A549 (cell line): ENCODE measurements around the gene SLC23A2. TPM values are rescaled to one million over a fixed set of nuclear protein-coding genes. Genes with fewer than 3 reads are reported as not detected.

Source experiments
- ATAC-seq, 2 experiments: fragments of 200-7000 bp in 1 of 2; fragments of >200 bp in 1 of 2; cut with Nextera tagmentation in 1 of 2; cut with Tn5 transposase in 1 of 2; 3 replicates each; pipeline versions ENCODE4 v1.8.0 to v1.9.1; 2018 to 2020; ENCODE audit warnings: mild to moderate bottlenecking in 1 of 2, moderate library complexity in 1 of 2
- CTCF ChIA-PET: fragments of 300-600 bp; sonication (Branson Sonifier 250); formaldehyde crosslinking; extraction: SDS; loops from one replicate; lab custom pipeline; 2021; ENCODE audit warnings: antibody characterized with exemption, inconsistent platforms; lab: Yijun Ruan, JAX
- POLR2A ChIA-PET: fragments of 350-600 bp; formaldehyde crosslinking; extraction: SDS; loops from one replicate; lab custom pipeline; 2021; ENCODE audit warnings: antibody characterized with exemption, inconsistent platforms; lab: Yijun Ruan, JAX
- DNase-seq, 2 experiments: peaks; one replicate each; pipeline versions ENCODE4 v3.0.0 to v3.0.0-alpha.2; 2011 to 2016; ENCODE audit warnings: low read depth in 1 of 2, low spot score in 1 of 2
- FAIRE-seq: peaks from 2 replicates; lab custom pipeline; 2011; peaks lifted over from hg19 to GRCh38; lab: Jason Lieb, UNC
- H3K27ac ChIP-seq, 2 experiments: fragments of >200 bp; sonication (Bioruptor Twin); formaldehyde crosslinking; 3 replicates each; pipeline ENCODE4 v1.5.1; 2016 to 2017
- H3K4me1 ChIP-seq: fragments of >200 bp; sonication (Bioruptor Twin); formaldehyde crosslinking; 3 replicates; pipeline ENCODE4 v1.6.1; 2016
- H3K4me2 ChIP-seq: fragments of >200 bp; sonication (Bioruptor Twin); formaldehyde crosslinking; 3 replicates; pipeline ENCODE4 v1.6.1; 2016
- H3K4me3 ChIP-seq: fragments of >200 bp; sonication (Bioruptor Twin); formaldehyde crosslinking; 3 replicates; pipeline ENCODE4 v1.5.1; 2016
- H3K9me3 ChIP-seq: fragments of >200 bp; sonication (Bioruptor Twin); formaldehyde crosslinking; 3 replicates; pipeline ENCODE4 v1.6.1; 2016
- BHLHE40 ChIP-seq: IDR thresholded peaks from 2 replicates; pipeline ENCODE4 v1.6.1; 2012; ENCODE audit warnings: low read depth, low read length, inconsistent platforms
- CBX2 ChIP-seq: fragments of 200-600 bp; sonication (generic); IDR thresholded peaks from 2 replicates; pipeline ENCODE4 v1.6.1; 2016; ENCODE audit warnings: low read depth, mild to moderate bottlenecking, borderline replicate concordance
- CHD2 ChIP-seq: fragments of 150-350 bp; IDR thresholded peaks from 2 replicates; pipeline ENCODE4 v1.6.1; 2014; ENCODE audit warnings: low read length; ENCODE audit not compliant: partially characterized antibody
- EHMT2 ChIP-seq: fragments of 200-600 bp; sonication (generic); IDR thresholded peaks from 2 replicates; pipeline ENCODE4 v1.6.1; 2016; ENCODE audit warnings: antibody characterized with exemption, low read depth, mild to moderate bottlenecking, moderate library complexity
- EP300 ChIP-seq, 2 experiments: fragments of >200 bp; sonication (Bioruptor Twin); formaldehyde crosslinking; IDR thresholded peaks; 2 replicates in 1 of 2; 3 replicates in 1 of 2; pipeline ENCODE4 v1.6.1; 2016 to 2017
- FOXS1 ChIP-seq: fragments of 250-450 bp; sonication (Bioruptor Pico); IDR thresholded peaks from 2 replicates; pipeline ENCODE4 v1.5.0; 2020; ENCODE audit warnings: mild to moderate bottlenecking, moderate library complexity
- HEYL ChIP-seq: fragments of 250-450 bp; sonication (Bioruptor Pico); IDR thresholded peaks from 2 replicates; pipeline ENCODE4 v1.8.0; 2021; ENCODE audit warnings: mild to moderate bottlenecking, moderate library complexity
- HMGXB4 ChIP-seq: fragments of 250-450 bp; sonication (Bioruptor Pico); IDR thresholded peaks from 2 replicates; pipeline ENCODE4 v1.5.0; 2021; ENCODE audit warnings: mild to moderate bottlenecking, moderate library complexity, borderline replicate concordance
- HOXA7 ChIP-seq: fragments of 250-450 bp; sonication (Bioruptor Pico); IDR thresholded peaks from 2 replicates; pipeline ENCODE4 v1.5.0; 2020; ENCODE audit warnings: mild to moderate bottlenecking, moderate library complexity
- HOXB13 ChIP-seq: fragments of 250-450 bp; sonication (Bioruptor Pico); IDR thresholded peaks from 2 replicates; pipeline ENCODE4 v1.5.0; 2020; ENCODE audit warnings: low read depth, mild to moderate bottlenecking, moderate library complexity
- MAX ChIP-seq: IDR thresholded peaks from 2 replicates; pipeline ENCODE4 v1.6.1; 2012
- RAD21 ChIP-seq, 2 experiments: fragments of >200 bp in 1 of 2; sonication (Bioruptor Twin) in 1 of 2; formaldehyde crosslinking in 1 of 2; IDR thresholded peaks in 1 of 2; conservative IDR thresholded peaks in 1 of 2; 2 replicates in 1 of 2; 3 replicates in 1 of 2; pipeline ENCODE4 v1.6.1; 2012 to 2018; ENCODE audit warnings: inconsistent platforms in 1 of 2
- RCOR1 ChIP-seq: fragments of 150-350 bp; IDR thresholded peaks from 2 replicates; pipeline ENCODE4 v1.6.1; 2014; ENCODE audit warnings: antibody characterized with exemption, low read length, low read depth
- RFX5 ChIP-seq: fragments of 450-650 bp; IDR thresholded peaks from 2 replicates; pipeline ENCODE4 v1.7.1; 2014; ENCODE audit warnings: antibody characterized with exemption, mild to moderate bottlenecking, moderate library complexity
- SMC3 ChIP-seq: fragments of >200 bp; sonication (Bioruptor Twin); formaldehyde crosslinking; IDR thresholded peaks from 3 replicates; pipeline ENCODE4 v1.6.1; 2018; ENCODE audit warnings: inconsistent platforms
- SREBF2 ChIP-seq: fragments of 450-650 bp; IDR thresholded peaks from 2 replicates; pipeline ENCODE4 v1.6.1; 2014; ENCODE audit warnings: mild to moderate bottlenecking, moderate library complexity
- TP53 ChIP-seq: fragments of 250-450 bp; sonication (Bioruptor Pico); IDR thresholded peaks from 2 replicates; pipeline ENCODE4 v1.5.0; 2021; ENCODE audit warnings: mild to moderate bottlenecking, moderate library complexity
- ZC3H11A ChIP-seq: fragments of 450-650 bp; IDR thresholded peaks from 2 replicates; pipeline ENCODE4 v1.6.1; 2014; ENCODE audit warnings: antibody characterized with exemption, mild to moderate bottlenecking
- ZNF302 ChIP-seq: fragments of 250-450 bp; sonication (Bioruptor Pico); IDR thresholded peaks from 2 replicates; pipeline ENCODE4 v1.9.0; 2021; ENCODE audit warnings: inconsistent platforms, mild to moderate bottlenecking, moderate library complexity
- ZSCAN20 ChIP-seq: fragments of 250-450 bp; sonication (Bioruptor Pico); IDR thresholded peaks from 2 replicates; pipeline ENCODE4 v1.8.0; 2022; ENCODE audit warnings: mild to moderate bottlenecking, moderate library complexity
- WGBS: methylation state at CpG from one replicate; pipeline ENCODE4 v1.1.6; 2017; ENCODE audit errors: missing lambda C conversion rate; 5-methylcytosine and 5-hydroxymethylcytosine counted together
- polyA plus RNA-seq, 4 experiments: library from polyadenylated mRNA; depleted of rRNA in 3 of 4; stranded (reverse); fragments of >200 nt; fragmentation: RNase III in 1 of 4; extraction: RNeasy Plus Mini Kit Qiagen cat#74134 plus additional on column Dnase treatment in 1 of 4; gene quantifications; 2 replicates in 3 of 4; 3 replicates in 1 of 4; pipeline ENCODE4 v1.2.3, GENCODE V29; 2011 to 2017
- TF ChIP-seq, protein P1 (sequence below): IDR thresholded peaks from 2 replicates; pipeline ENCODE4 v1.6.1; 2012
- TF ChIP-seq, protein P2 (sequence below): fragments of 150-350 bp; IDR thresholded peaks from 2 replicates; pipeline ENCODE4 v1.6.1; 2014; ENCODE audit warnings: low read depth, mild to moderate bottlenecking, low read length

SLC23A2 gene
- polyA plus RNA-seq, 2 of the 4 experiments (the other 2 are of a cell fraction), result 13.1 to 47.8 TPM

DNA sequence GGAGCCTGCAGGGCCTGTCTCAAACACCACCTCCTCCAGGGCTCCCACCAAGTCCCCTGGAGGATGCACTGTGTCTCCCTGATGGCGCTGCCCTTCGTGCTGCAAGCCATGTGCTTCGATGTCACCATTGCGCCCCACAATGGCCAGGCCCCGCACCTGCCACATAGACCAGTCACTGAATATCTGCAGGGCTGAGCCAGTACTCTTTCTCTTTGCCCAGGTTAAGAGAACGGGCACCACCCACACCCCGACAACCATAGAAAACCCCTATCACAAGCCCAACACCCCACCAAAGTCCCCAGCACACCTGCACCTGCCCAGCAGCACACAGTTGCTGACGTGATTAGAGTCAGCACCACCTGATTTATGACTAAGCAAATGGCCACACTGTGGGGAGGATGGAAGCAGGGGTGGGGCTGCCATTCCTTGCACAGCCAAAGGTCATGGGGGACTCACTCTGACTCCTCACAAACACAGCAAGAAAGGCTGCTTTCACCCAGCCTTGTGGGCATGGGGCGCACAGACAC is 104.3 kb downstream of the SLC23A2 start:
- DNase-seq, result no peak
- H3K4me1 ChIP-seq, result peaks cover 14% of the 10 kb centered on the region; the same call in 2 of the 3 replicates
- TF ChIP-seq RAD21 (conservative IDR thresholded peaks at IDR 0.05 in 1 of 2, IDR thresholded peaks at IDR 0.05 in 1 of 2) (peak; percentile 25 to 55; a peak in 3 of 5 replicates), ZC3H11A (no peak), FOXS1 (CRISPR knock-in tag) (no peak), HMGXB4 (CRISPR knock-in tag) (no peak), RCOR1 (no peak), EHMT2 (no peak), SMC3 (peak; percentile 8; the same call in 1 of the 3 replicates), HEYL (CRISPR knock-in tag) (no peak)
- TF ChIP-seq, all 56 proteins: peak for 2
- ChIA-PET POLR2A (no interaction called here), CTCF (interaction anchor here (0.9 to 3.5 kb wide), 6 partner anchors 8 to 204 kb away, joined by 3 to 12 read pairs (median 4); no protein-coding TSS in a partner anchor)
- WGBS, result 86% methylated on average over 9 of the region's 9 CpGs
- FAIRE-seq, result no peak
- H3K27ac ChIP-seq, result peak overlapping the region in 1 of 2 experiments; percentile 32; a peak in 1 of 6 replicates
- no peak overlapping the region for H3K4me2 ChIP-seq
- ATAC-seq, result peak in 1 of 2 experiments; percentile 65; a peak in 4 of 6 replicates
- no peaks in the 10 kb centered on the region for H3K9me3 ChIP-seq
- no peak overlapping the region for H3K4me3 ChIP-seq

- ChIA-PET POLR2A (no interaction called here), CTCF (interaction anchor here (1.1 to 3.5 kb wide), 2 partner anchors 125 to 156 kb away, joined by 3 to 12 read pairs; no protein-coding TSS in a partner anchor)
- H3K4me1 ChIP-seq, result peaks cover 14% of the 10 kb centered on the region; the same call in 2 of the 3 replicates
- TF ChIP-seq SREBF2 (no peak), ZNF302 (CRISPR knock-in tag) (no peak), EP300 (IDR thresholded peaks at IDR 0.05) (no peak), TP53 (no peak), EHMT2 (no peak), RAD21 (conservative IDR thresholded peaks at IDR 0.05 in 1 of 2, IDR thresholded peaks at IDR 0.05 in 1 of 2) (no peak), MAX (no peak), BHLHE40 (no peak), ZSCAN20 (CRISPR knock-in tag) (no peak), RFX5 (no peak), CBX2 (no peak), HEYL (CRISPR knock-in tag) (no peak), HOXB13 (CRISPR knock-in tag) (no peak), CHD2 (no peak), HOXA7 (no peak)
- TF ChIP-seq, protein P1, sequence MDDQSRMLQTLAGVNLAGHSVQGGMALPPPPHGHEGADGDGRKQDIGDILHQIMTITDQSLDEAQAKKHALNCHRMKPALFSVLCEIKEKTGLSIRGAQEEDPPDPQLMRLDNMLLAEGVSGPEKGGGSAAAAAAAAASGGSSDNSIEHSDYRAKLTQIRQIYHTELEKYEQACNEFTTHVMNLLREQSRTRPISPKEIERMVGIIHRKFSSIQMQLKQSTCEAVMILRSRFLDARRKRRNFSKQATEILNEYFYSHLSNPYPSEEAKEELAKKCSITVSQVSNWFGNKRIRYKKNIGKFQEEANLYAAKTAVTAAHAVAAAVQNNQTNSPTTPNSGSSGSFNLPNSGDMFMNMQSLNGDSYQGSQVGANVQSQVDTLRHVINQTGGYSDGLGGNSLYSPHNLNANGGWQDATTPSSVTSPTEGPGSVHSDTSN, result no peak
- TF ChIP-seq, protein P2, sequence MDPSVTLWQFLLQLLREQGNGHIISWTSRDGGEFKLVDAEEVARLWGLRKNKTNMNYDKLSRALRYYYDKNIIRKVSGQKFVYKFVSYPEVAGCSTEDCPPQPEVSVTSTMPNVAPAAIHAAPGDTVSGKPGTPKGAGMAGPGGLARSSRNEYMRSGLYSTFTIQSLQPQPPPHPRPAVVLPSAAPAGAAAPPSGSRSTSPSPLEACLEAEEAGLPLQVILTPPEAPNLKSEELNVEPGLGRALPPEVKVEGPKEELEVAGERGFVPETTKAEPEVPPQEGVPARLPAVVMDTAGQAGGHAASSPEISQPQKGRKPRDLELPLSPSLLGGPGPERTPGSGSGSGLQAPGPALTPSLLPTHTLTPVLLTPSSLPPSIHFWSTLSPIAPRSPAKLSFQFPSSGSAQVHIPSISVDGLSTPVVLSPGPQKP, result no peak
- DNase-seq, result no peak
- H3K27ac ChIP-seq, result no peak overlapping the region
- no peak overlapping the region for H3K4me2 ChIP-seq
- FAIRE-seq, result no peak
- ATAC-seq, result no peak
- H3K4me3 ChIP-seq, result no peak overlapping the region
- no peaks in the 10 kb centered on the region for H3K9me3 ChIP-seq
- 86% methylated on average over 16 of the region's 16 CpGs for WGBS
These were observed 105.1 kb downstream of the SLC23A2 start for GRCh38 chr20:4896119-4896702.
